ENCODE measurements around the gene CHD6. TPM values are rescaled to one million over a fixed set of nuclear protein-coding genes. Genes with fewer than 3 reads are reported as not detected.

Gene CHD6
- total and polyA plus RNA-seq, 2 experiments from 2014 or later = 12.6 to 24.9 TPM

- Histone ChIP-seq H3K79me2 (ENCODE audit: insufficient read depth) (no peaks in the 10 kb centered on the region), H3K36me3 (ENCODE audit: low read depth) (no peaks in the 10 kb centered on the region), H3K27ac (no peak overlapping the region), H2AFZ (no peak overlapping the region), H3K27me3 (replicated peaks; ENCODE audit: insufficient read depth) (no peaks in the 10 kb centered on the region), H3K4me2 (ENCODE audit: unreplicated experiment) (no peak overlapping the region), H4K20me1 (ENCODE audit: insufficient read depth) (no peaks in the 10 kb centered on the region), H3K9me3 (ENCODE audit: low read depth) (no peaks in the 10 kb centered on the region), H3F3A (ENCODE audit: insufficient read depth) (no peaks in the 10 kb centered on the region; the same call in 1 of the 2 replicates), H3K4me1 (ENCODE audit: insufficient read depth) (peaks cover 4% of the 10 kb centered on the region; the same call in 1 of the 2 replicates), H3K4me3 (no peak overlapping the region), H3K9me2 (ENCODE audit: insufficient read depth) (0 out of 2 replicates have a peak, but pooled peaks cover 3% of the 10 kb centered on the region), H3K9ac (no peak overlapping the region)
- TF ChIP-seq EZH2phosphoT487 (IDR thresholded peaks at IDR 0.05; ENCODE audit: insufficient read depth, low read depth) (no peak), EZH2 (IDR thresholded peaks at IDR 0.05; ENCODE audit: insufficient read depth, poor library complexity, severe bottlenecking) (no peak)
- in situ Hi-C loops (cut with MboI) = no loop called here
- WGBS, 2 experiments (ENCODE audit: low coverage in 1 of 2, low lambda C conversion rate in 2 of 2, missing lambda C conversion rate in 2 of 2) = 85 to 93% methylated on average over 5 of the region's 5 CpGs
- DNase-seq = no peak
These were observed 9.6 kb upstream of the CHD6 start for GRCh38 chr20:41627611-41628244.

GRCh38 chr20:41627001-41627495 lies 8.9 kb upstream of the CHD6 start:
- no peak overlapping the region for H2AFZ ChIP-seq
- H3K27me3 ChIP-seq (replicated peaks; ENCODE audit: insufficient read depth) = no peaks in the 10 kb centered on the region
- H3K9me3 ChIP-seq (ENCODE audit: low read depth) = no peaks in the 10 kb centered on the region
- no peaks in the 10 kb centered on the region; the same call in 1 of the 2 replicates for H3F3A ChIP-seq (ENCODE audit: insufficient read depth)
- TF ChIP-seq EZH2phosphoT487 (IDR thresholded peaks at IDR 0.05; ENCODE audit: insufficient read depth, low read depth) = no peak
- no peak for TF ChIP-seq EZH2 (IDR thresholded peaks at IDR 0.05; ENCODE audit: insufficient read depth, poor library complexity, severe bottlenecking)
- H3K9ac ChIP-seq = no peak overlapping the region
- H3K79me2 ChIP-seq (ENCODE audit: insufficient read depth) = no peaks in the 10 kb centered on the region
- H3K4me3 ChIP-seq = no peak overlapping the region
- no peak for DNase-seq
- H3K27ac ChIP-seq = no peak overlapping the region
- no peaks in the 10 kb centered on the region for H4K20me1 ChIP-seq (ENCODE audit: insufficient read depth)
- 41 to 56% methylated on average over 1 of the region's 1 CpG for WGBS, 2 experiments (ENCODE audit: low coverage in 1 of 2, low lambda C conversion rate in 2 of 2, missing lambda C conversion rate in 2 of 2)
- 0 out of 2 replicates have a peak, but pooled peaks cover 3% of the 10 kb centered on the region for H3K9me2 ChIP-seq (ENCODE audit: insufficient read depth)
- in situ Hi-C loops (cut with MboI) = no loop called here
- H3K4me2 ChIP-seq (ENCODE audit: unreplicated experiment) = no peak overlapping the region
- H3K4me1 ChIP-seq (ENCODE audit: insufficient read depth) = peaks cover under 1% of the 10 kb centered on the region; the same call in 1 of the 2 replicates
- H3K36me3 ChIP-seq (ENCODE audit: low read depth) = no peaks in the 10 kb centered on the region

- 15 to 16% methylated on average over 2 of the region's 2 CpGs for WGBS, 2 experiments (ENCODE audit: low coverage in 1 of 2, low lambda C conversion rate in 2 of 2, missing lambda C conversion rate in 2 of 2)
- DNase-seq = no peak
- no peaks in the 10 kb centered on the region for H4K20me1 ChIP-seq (ENCODE audit: insufficient read depth)
- no peaks in the 10 kb centered on the region for H3K79me2 ChIP-seq (ENCODE audit: insufficient read depth)
- no peaks in the 10 kb centered on the region for H3K27me3 ChIP-seq (replicated peaks; ENCODE audit: insufficient read depth)
- no peaks in the 10 kb centered on the region for H3K9me2 ChIP-seq (ENCODE audit: insufficient read depth)
- no peaks in the 10 kb centered on the region for H3F3A ChIP-seq (ENCODE audit: insufficient read depth)
- no peak overlapping the region for H3K4me3 ChIP-seq
- no peaks in the 10 kb centered on the region for H3K4me1 ChIP-seq (ENCODE audit: insufficient read depth)
- no peak overlapping the region for H3K4me2 ChIP-seq (ENCODE audit: unreplicated experiment)
- H3K27ac ChIP-seq = no peak overlapping the region
- no peaks in the 10 kb centered on the region for H3K9me3 ChIP-seq (ENCODE audit: low read depth)
- no peaks in the 10 kb centered on the region for H3K36me3 ChIP-seq (ENCODE audit: low read depth)
- no peak overlapping the region for H2AFZ ChIP-seq
- TF ChIP-seq EZH2 (IDR thresholded peaks at IDR 0.05; ENCODE audit: insufficient read depth, poor library complexity, severe bottlenecking) = no peak
- TF ChIP-seq EZH2phosphoT487 (IDR thresholded peaks at IDR 0.05; ENCODE audit: insufficient read depth, low read depth) = no peak
- no peak overlapping the region for H3K9ac ChIP-seq
- in situ Hi-C loops (cut with MboI) = no loop called here
These were observed 5.6 kb upstream of the CHD6 start for GRCh38 chr20:41623625-41624375.

GRCh38 chr20:41622584-41622983 lies 4.4 kb upstream of the CHD6 start:
- H3F3A ChIP-seq (ENCODE audit: insufficient read depth) = no peaks in the 10 kb centered on the region
- no peaks in the 10 kb centered on the region for H3K4me1 ChIP-seq (ENCODE audit: insufficient read depth)
- peaks cover under 1% of the 10 kb centered on the region; the same call in 1 of the 2 replicates for H3K79me2 ChIP-seq (ENCODE audit: insufficient read depth)
- no peak for DNase-seq
- H3K4me3 ChIP-seq = no peak overlapping the region
- no peaks in the 10 kb centered on the region for H3K9me3 ChIP-seq (ENCODE audit: low read depth)
- H4K20me1 ChIP-seq (ENCODE audit: insufficient read depth) = no peaks in the 10 kb centered on the region
- H3K4me2 ChIP-seq (ENCODE audit: unreplicated experiment) = no peak overlapping the region
- TF ChIP-seq EZH2 (IDR thresholded peaks at IDR 0.05; ENCODE audit: insufficient read depth, poor library complexity, severe bottlenecking) (no peak), EZH2phosphoT487 (IDR thresholded peaks at IDR 0.05; ENCODE audit: insufficient read depth, low read depth) (no peak)
- H3K27ac ChIP-seq = no peak overlapping the region
- H3K27me3 ChIP-seq (replicated peaks; ENCODE audit: insufficient read depth) = no peaks in the 10 kb centered on the region
- in situ Hi-C loops (cut with MboI) = no loop called here
- no peaks in the 10 kb centered on the region for H3K9me2 ChIP-seq (ENCODE audit: insufficient read depth)
- H3K9ac ChIP-seq = no peak overlapping the region
- no peak overlapping the region for H2AFZ ChIP-seq
- no peaks in the 10 kb centered on the region for H3K36me3 ChIP-seq (ENCODE audit: low read depth)
